ENCODE measurements around the gene DDRGK1.

DNA sequence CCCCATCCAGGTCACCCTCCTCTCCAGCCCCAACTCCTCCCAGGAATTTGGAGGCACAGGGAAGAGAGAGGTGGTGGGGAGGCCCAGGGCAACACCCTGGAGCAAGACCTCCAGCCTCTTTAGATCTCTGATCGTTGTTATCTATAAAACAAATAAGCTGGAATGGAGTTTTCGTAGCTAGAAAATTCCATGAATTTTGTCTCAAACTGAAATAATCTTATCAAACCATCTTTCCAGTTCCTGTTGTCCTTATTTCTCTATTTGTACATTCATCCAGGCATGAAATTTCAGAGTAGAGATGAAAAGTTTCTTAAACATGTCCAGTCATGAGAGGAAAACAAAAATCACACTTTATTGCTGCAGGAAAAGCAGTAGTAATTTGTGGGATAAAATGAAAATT lies 40.7 kb upstream of the DDRGK1 start:
- TF ChIP-seq, protein P1, sequence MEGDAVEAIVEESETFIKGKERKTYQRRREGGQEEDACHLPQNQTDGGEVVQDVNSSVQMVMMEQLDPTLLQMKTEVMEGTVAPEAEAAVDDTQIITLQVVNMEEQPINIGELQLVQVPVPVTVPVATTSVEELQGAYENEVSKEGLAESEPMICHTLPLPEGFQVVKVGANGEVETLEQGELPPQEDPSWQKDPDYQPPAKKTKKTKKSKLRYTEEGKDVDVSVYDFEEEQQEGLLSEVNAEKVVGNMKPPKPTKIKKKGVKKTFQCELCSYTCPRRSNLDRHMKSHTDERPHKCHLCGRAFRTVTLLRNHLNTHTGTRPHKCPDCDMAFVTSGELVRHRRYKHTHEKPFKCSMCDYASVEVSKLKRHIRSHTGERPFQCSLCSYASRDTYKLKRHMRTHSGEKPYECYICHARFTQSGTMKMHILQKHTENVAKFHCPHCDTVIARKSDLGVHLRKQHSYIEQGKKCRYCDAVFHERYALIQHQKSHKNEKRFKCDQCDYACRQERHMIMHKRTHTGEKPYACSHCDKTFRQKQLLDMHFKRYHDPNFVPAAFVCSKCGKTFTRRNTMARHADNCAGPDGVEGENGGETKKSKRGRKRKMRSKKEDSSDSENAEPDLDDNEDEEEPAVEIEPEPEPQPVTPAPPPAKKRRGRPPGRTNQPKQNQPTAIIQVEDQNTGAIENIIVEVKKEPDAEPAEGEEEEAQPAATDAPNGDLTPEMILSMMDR (IDR thresholded peaks at IDR 0.05; ENCODE audit: low read depth, low read length, poor library complexity, severe bottlenecking): no peak
- no peak for TF ChIP-seq EZH2phosphoT487 (IDR thresholded peaks at IDR 0.05; ENCODE audit: borderline replicate concordance, low read length)
